A375 (cell line): ENCODE measurements around the gene MS4A6E. TPM values are rescaled to one million over a fixed set of nuclear protein-coding genes. Genes with fewer than 3 reads are reported as not detected.

Experiments used
- total RNA-seq: library from RNA; depleted of rRNA; stranded (reverse); fragments of >200 nt; shearing (Covaris generic); gene quantifications from 2 replicates; pipeline ENCODE4 v1.2.3, GENCODE V29; 2014; rRNA removed

The MS4A6E gene
- not detected in 2 replicates for total RNA-seq

GRCh38 chr11:60326955-60327354, at the start of gene MS4A6E:
Gene MS4A6E (plus strand): TSS chr11:60327255. CDS start chr11:60334896, 7,641 bp downstream.

GRCh38 chr11:60280412-60280811, 46.6 kb upstream of the MS4A6E start, which contains the start of gene MS4A4A:
Gene MS4A4A (plus strand): TSS chr11:60280666. CDS start chr11:60280676, 10 bp downstream.

GRCh38 chr11:60378354-60378753, 51.3 kb downstream of the MS4A6E start, which contains the start of gene MS4A7:
Gene MS4A7 (plus strand): TSS chr11:60378532. CDS start chr11:60383142, 4,610 bp downstream.

Other genes with a start within 250 kb of the MS4A6E start
- gene MS4A2, start 238.6 kb upstream of the MS4A6E start, total RNA-seq = not detected in 2 replicates
- not detected in 2 replicates for gene MS4A6A, start 144.2 kb upstream of the MS4A6E start, total RNA-seq
- not detected in 2 replicates for gene MS4A4E, start 84.1 kb upstream of the MS4A6E start, total RNA-seq
- gene MS4A4A, start 46.6 kb upstream of the MS4A6E start, total RNA-seq = not detected in 2 replicates
- not detected in 2 replicates for gene MS4A7, start 51.3 kb downstream of the MS4A6E start, total RNA-seq
- not detected in 2 replicates for gene MS4A14, start 69.2 kb downstream of the MS4A6E start, total RNA-seq
- gene MS4A5, start 102.3 kb downstream of the MS4A6E start, total RNA-seq = not detected in 2 replicates
- not detected in 2 replicates for gene MS4A1, start 128.6 kb downstream of the MS4A6E start, total RNA-seq
- gene MS4A12, start 165.5 kb downstream of the MS4A6E start, total RNA-seq = not detected in 2 replicates
- gene MS4A13, start 188.1 kb downstream of the MS4A6E start, total RNA-seq = 0.13 and 0.30 TPM in 2 replicates